Endometrium (tissue), 2 donors: Measurements from ENCODE around the gene RPL3.

Source experiments
- FAIRE-seq: peaks from 2 replicates; lab custom pipeline; 2012; peaks lifted over from hg19 to GRCh38; lab: Jason Lieb, UNC
- donor health status: control.
- donor health status: control.

Gene RPL3

GRCh38 chr22:39299829-39300178 is 19.6 kb downstream of the RPL3 start:
- no peak for FAIRE-seq

GRCh38 chr22:39298241-39298987 is 21.0 kb downstream of the RPL3 start:
- no peak for FAIRE-seq

- no peak for FAIRE-seq
These were observed 21.8 kb downstream of the RPL3 start for GRCh38 chr22:39297490-39298240.

- FAIRE-seq, result no peak
These were observed 22.4 kb downstream of the RPL3 start for GRCh38 chr22:39296981-39297489.

GRCh38 chr22:39296535-39296934 is 22.9 kb downstream of the RPL3 start:
- FAIRE-seq, result no peak

- no peak for FAIRE-seq
These were observed 24.6 kb downstream of the RPL3 start for GRCh38 chr22:39294571-39295468.

GRCh38 chr22:39293766-39294368 is 25.6 kb downstream of the RPL3 start:
- no peak for FAIRE-seq

- FAIRE-seq, result peak; percentile 82
These were observed 26.8 kb downstream of the RPL3 start for GRCh38 chr22:39292561-39293074.

- FAIRE-seq, result no peak
These were observed 27.4 kb downstream of the RPL3 start for GRCh38 chr22:39292031-39292462.

- FAIRE-seq, result no peak
These were observed 27.9 kb downstream of the RPL3 start for GRCh38 chr22:39291523-39291922.

- FAIRE-seq, result no peak
These were observed 28.7 kb downstream of the RPL3 start for GRCh38 chr22:39290724-39291161.

GRCh38 chr22:39289975-39290720 is 29.3 kb downstream of the RPL3 start:
- FAIRE-seq, result no peak

- no peak for FAIRE-seq
These were observed 29.9 kb downstream of the RPL3 start for GRCh38 chr22:39289533-39289932.

- no peak for FAIRE-seq
These were observed 31.1 kb downstream of the RPL3 start for GRCh38 chr22:39288135-39288898.

GRCh38 chr22:39287076-39287725 is 32.2 kb downstream of the RPL3 start:
- FAIRE-seq, result no peak

- no peak for FAIRE-seq
These were observed 34.4 kb downstream of the RPL3 start for GRCh38 chr22:39284983-39285382.

GRCh38 chr22:39284142-39284980 is 35.1 kb downstream of the RPL3 start:
- FAIRE-seq, result no peak

- no peak for FAIRE-seq
These were observed 35.9 kb downstream of the RPL3 start for GRCh38 chr22:39283322-39284141.
